ENCODE measurements around the gene TIGAR.

DNA sequence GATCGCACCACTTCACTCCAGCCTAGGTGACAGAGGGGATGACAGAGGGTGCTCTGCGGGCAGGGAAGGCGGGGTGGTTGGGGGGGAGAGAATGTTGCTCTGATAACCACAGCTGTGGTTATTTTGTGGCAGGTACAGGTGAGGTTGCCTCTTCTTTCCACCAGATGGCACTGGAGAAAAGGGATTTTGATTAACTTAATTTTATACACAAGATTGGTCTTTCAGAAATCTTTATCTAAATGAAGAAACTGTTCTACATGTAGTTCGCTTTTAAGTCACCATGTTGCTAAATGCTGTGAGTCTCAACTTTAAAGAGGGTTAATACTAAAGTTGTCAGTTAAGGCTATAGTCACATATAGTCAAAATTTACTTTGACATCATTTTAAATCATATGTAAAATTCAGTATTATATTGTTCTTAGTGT is 32.8 kb downstream of the TIGAR start:
- TF ChIP-seq, protein P1, sequence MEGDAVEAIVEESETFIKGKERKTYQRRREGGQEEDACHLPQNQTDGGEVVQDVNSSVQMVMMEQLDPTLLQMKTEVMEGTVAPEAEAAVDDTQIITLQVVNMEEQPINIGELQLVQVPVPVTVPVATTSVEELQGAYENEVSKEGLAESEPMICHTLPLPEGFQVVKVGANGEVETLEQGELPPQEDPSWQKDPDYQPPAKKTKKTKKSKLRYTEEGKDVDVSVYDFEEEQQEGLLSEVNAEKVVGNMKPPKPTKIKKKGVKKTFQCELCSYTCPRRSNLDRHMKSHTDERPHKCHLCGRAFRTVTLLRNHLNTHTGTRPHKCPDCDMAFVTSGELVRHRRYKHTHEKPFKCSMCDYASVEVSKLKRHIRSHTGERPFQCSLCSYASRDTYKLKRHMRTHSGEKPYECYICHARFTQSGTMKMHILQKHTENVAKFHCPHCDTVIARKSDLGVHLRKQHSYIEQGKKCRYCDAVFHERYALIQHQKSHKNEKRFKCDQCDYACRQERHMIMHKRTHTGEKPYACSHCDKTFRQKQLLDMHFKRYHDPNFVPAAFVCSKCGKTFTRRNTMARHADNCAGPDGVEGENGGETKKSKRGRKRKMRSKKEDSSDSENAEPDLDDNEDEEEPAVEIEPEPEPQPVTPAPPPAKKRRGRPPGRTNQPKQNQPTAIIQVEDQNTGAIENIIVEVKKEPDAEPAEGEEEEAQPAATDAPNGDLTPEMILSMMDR (IDR thresholded peaks at IDR 0.05) = peak in 2 of 3 donors; percentile 23 to 31
- TF ChIP-seq POLR2A (IDR thresholded peaks at IDR 0.05) (no peak), POLR2AphosphoS5 (IDR thresholded peaks at IDR 0.05) (no peak)
